ENCODE results near the gene OLFM3. TPM values are rescaled to one million over a fixed set of nuclear protein-coding genes. Genes with fewer than 3 reads are reported as not detected.

The OLFM3 gene
- polyA plus RNA-seq, 1 of the 3 experiments (the other 2 are of a cell fraction) = not detected

GRCh38 chr1:101975371-101975770 is 21.4 kb downstream of the OLFM3 start:
- CTCF ChIA-PET = no interaction called here
- H3K36me3 ChIP-seq (replicated peaks in 1 of 2; ENCODE audit: control insufficient read depth in 1 of 2, insufficient read depth in 2 of 2, low read length in 1 of 2) = no peaks in the 10 kb centered on the region

GRCh38 chr1:101974599-101975274 is 22.0 kb downstream of the OLFM3 start:
- H3K79me2 ChIP-seq (ENCODE audit: insufficient read depth) = no peaks in the 10 kb centered on the region
- H3F3A ChIP-seq (replicated peaks; ENCODE audit: insufficient read depth) = no peaks in the 10 kb centered on the region
- TF ChIP-seq IRF3 (IDR thresholded peaks at IDR 0.05; ENCODE audit: low read depth, low read length) = no peak
- no peak for TF ChIP-seq YY1 (IDR thresholded peaks at IDR 0.05; ENCODE audit: low read depth)
- TF ChIP-seq REST (IDR thresholded peaks at IDR 0.05; ENCODE audit: low read depth, low read length) = no peak
- H3K27me3 ChIP-seq (ENCODE audit: insufficient read depth) = no peaks in the 10 kb centered on the region
- WGBS (ENCODE audit: low lambda C conversion rate) = 22% methylated on average over 3 of the region's 3 CpGs
- POLR2A ChIA-PET = no interaction called here
- H3K4me2 ChIP-seq = no peak overlapping the region
- no peak overlapping the region for H3K4me3 ChIP-seq (ENCODE audit: low read depth in 2 of 2, low read length in 1 of 2)
- no peak overlapping the region for H2AFZ ChIP-seq (ENCODE audit: low read depth)
- no peak overlapping the region for H3K27ac ChIP-seq (ENCODE audit: low read depth in 2 of 2, low read length in 1 of 2)
- H3K36me3 ChIP-seq (replicated peaks in 1 of 2; ENCODE audit: control insufficient read depth in 1 of 2, insufficient read depth in 2 of 2, low read length in 1 of 2) = no peaks in the 10 kb centered on the region
- H3K9me2 ChIP-seq = 0 out of 2 replicates have a peak, but pooled peaks cover 3% of the 10 kb centered on the region
- H4K20me1 ChIP-seq (ENCODE audit: insufficient read depth) = no peaks in the 10 kb centered on the region
- CTCF ChIA-PET = no interaction called here
- peaks cover 0 to 7% of the 10 kb centered on the region in 2 experiments; a peak in 3 of 4 replicates for H3K4me1 ChIP-seq (ENCODE audit: control insufficient read depth in 1 of 2, insufficient read depth in 2 of 2, low read depth in 1 of 2, low read length in 1 of 2)
- no peak for DNase-seq
- no peaks in the 10 kb centered on the region for H3K9me3 ChIP-seq
- H3K9ac ChIP-seq = no peak overlapping the region

More at GRCh38 chr1:101975371-101975770, 21.4 kb downstream of the OLFM3 start:
- Histone ChIP-seq H2AFZ (ENCODE audit: low read depth) (no peak overlapping the region), H3K9ac (no peak overlapping the region), H3K79me2 (ENCODE audit: insufficient read depth) (no peaks in the 10 kb centered on the region), H3F3A (replicated peaks; ENCODE audit: insufficient read depth) (no peaks in the 10 kb centered on the region), H3K27ac (ENCODE audit: low read depth in 2 of 2, low read length in 1 of 2) (no peak overlapping the region), H3K9me2 (0 out of 2 replicates have a peak, but pooled peaks cover 3% of the 10 kb centered on the region), H3K4me1 (ENCODE audit: control insufficient read depth in 1 of 2, insufficient read depth in 2 of 2, low read depth in 1 of 2, low read length in 1 of 2) (peaks cover 0 to 7% of the 10 kb centered on the region in 2 experiments; a peak in 3 of 4 replicates), H4K20me1 (ENCODE audit: insufficient read depth) (no peaks in the 10 kb centered on the region), H3K9me3 (no peaks in the 10 kb centered on the region), H3K4me3 (ENCODE audit: low read depth in 2 of 2, low read length in 1 of 2) (no peak overlapping the region), H3K27me3 (ENCODE audit: insufficient read depth) (no peaks in the 10 kb centered on the region), H3K4me2 (no peak overlapping the region)
- WGBS (ENCODE audit: low lambda C conversion rate) = 44% methylated on average over 3 of the region's 3 CpGs
- TF ChIP-seq FOSL2 (IDR thresholded peaks at IDR 0.05; ENCODE audit: borderline replicate concordance, low read depth) (no peak), USF2 (IDR thresholded peaks at IDR 0.05; ENCODE audit: borderline replicate concordance, low read depth, low read length) (no peak), NRF1 (IDR thresholded peaks at IDR 0.05; ENCODE audit: low read depth, low read length) (no peak), RXRA (IDR thresholded peaks at IDR 0.05; ENCODE audit: borderline replicate concordance, low read depth) (no peak), SIN3A (IDR thresholded peaks at IDR 0.05; ENCODE audit: borderline replicate concordance, low read depth, low read length) (no peak), RCOR1 (IDR thresholded peaks at IDR 0.05; ENCODE audit: low read length) (no peak), RAD21 (IDR thresholded peaks at IDR 0.05; ENCODE audit: low read length) (no peak), ELF1 (IDR thresholded peaks at IDR 0.05) (no peak)
- DNase-seq = no peak
- POLR2A ChIA-PET = no interaction called here
